HCT116 (cell line): Measurements from ENCODE around the gene MOSPD2.

Experiments used
- EZH2 ChIP-seq: fragments of 200-600 bp; sonication (generic); IDR thresholded peaks from 2 replicates; pipeline ENCODE4 v1.6.1; 2017; ENCODE audit warnings: antibody characterized with exemption, mixed run types
- FOSL1 ChIP-seq: IDR thresholded peaks from 2 replicates; pipeline ENCODE4 v1.6.1; 2012; ENCODE audit warnings: low read depth
- MAX ChIP-seq: IDR thresholded peaks from 2 replicates; pipeline ENCODE4 v1.6.1; 2012
- POLR2A ChIP-seq: IDR thresholded peaks from 2 replicates; pipeline ENCODE4 v1.7.0; 2011; ENCODE audit warnings: borderline replicate concordance; ENCODE audit not compliant: insufficient read depth, insufficient read length; ENCODE audit errors: extremely low read depth
- POLR2AphosphoS5 ChIP-seq: IDR thresholded peaks from 2 replicates; pipeline ENCODE4 v1.6.1; 2011; ENCODE audit warnings: mild to moderate bottlenecking, low read depth, low read length, moderate library complexity
- RAD21 ChIP-seq: IDR thresholded peaks from 2 replicates; pipeline ENCODE4 v1.6.1; 2012; ENCODE audit warnings: low read depth, mild to moderate bottlenecking
- REST ChIP-seq: IDR thresholded peaks from 2 replicates; pipeline ENCODE4 v1.6.1; 2012; ENCODE audit warnings: low read depth
- SIN3A ChIP-seq: IDR thresholded peaks from 2 replicates; pipeline ENCODE4 v1.6.1; 2012; ENCODE audit warnings: low read depth
- TCF7L2 ChIP-seq: IDR thresholded peaks from 2 replicates; pipeline ENCODE4 v1.7.0; 2011; ENCODE audit warnings: borderline replicate concordance, inconsistent platforms; ENCODE audit not compliant: insufficient read depth, insufficient read length; ENCODE audit errors: extremely low read depth
- ZNF274 ChIP-seq: fragments of 200-500 bp; sonication (Bioruptor generic); IDR thresholded peaks from 2 replicates; pipeline ENCODE4 v1.6.1; 2014; ENCODE audit warnings: mild to moderate bottlenecking, low read depth, low read length, inconsistent platforms
- TF ChIP-seq, protein P1 (sequence below), 3 experiments: fragments of 200-600 bp in 1 of 3; sonication (generic) in 1 of 3; IDR thresholded peaks in 2 of 3; conservative IDR thresholded peaks in 1 of 3; 2 replicates each; pipeline ENCODE4 v1.5.1; 2012 to 2017; ENCODE audit warnings: low read depth in 2 of 3, low read length in 2 of 3, antibody characterized with exemption in 1 of 3, borderline replicate concordance in 1 of 3, control low read depth in 1 of 3, mild to moderate bottlenecking in 1 of 3, mixed read lengths in 1 of 3, mixed run types in 1 of 3, moderate library complexity in 1 of 3; ENCODE audit not compliant: insufficient read depth in 1 of 3

GRCh38 chrX:14825851-14826250 lies 47.4 kb upstream of the MOSPD2 start:
- no peak for TF ChIP-seq POLR2AphosphoS5
- no peak for TF ChIP-seq EZH2
- TF ChIP-seq, protein P1, sequence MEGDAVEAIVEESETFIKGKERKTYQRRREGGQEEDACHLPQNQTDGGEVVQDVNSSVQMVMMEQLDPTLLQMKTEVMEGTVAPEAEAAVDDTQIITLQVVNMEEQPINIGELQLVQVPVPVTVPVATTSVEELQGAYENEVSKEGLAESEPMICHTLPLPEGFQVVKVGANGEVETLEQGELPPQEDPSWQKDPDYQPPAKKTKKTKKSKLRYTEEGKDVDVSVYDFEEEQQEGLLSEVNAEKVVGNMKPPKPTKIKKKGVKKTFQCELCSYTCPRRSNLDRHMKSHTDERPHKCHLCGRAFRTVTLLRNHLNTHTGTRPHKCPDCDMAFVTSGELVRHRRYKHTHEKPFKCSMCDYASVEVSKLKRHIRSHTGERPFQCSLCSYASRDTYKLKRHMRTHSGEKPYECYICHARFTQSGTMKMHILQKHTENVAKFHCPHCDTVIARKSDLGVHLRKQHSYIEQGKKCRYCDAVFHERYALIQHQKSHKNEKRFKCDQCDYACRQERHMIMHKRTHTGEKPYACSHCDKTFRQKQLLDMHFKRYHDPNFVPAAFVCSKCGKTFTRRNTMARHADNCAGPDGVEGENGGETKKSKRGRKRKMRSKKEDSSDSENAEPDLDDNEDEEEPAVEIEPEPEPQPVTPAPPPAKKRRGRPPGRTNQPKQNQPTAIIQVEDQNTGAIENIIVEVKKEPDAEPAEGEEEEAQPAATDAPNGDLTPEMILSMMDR (IDR thresholded peaks at IDR 0.05 in 2 of 3, conservative IDR thresholded peaks at IDR 0.05 in 1 of 3; ENCODE audit: borderline replicate concordance in 1 of 3, insufficient read depth in 1 of 3, low read depth in 2 of 3, low read length in 2 of 3): no peak
- TF ChIP-seq FOSL1: no peak
- no peak for TF ChIP-seq MAX
- TF ChIP-seq REST: no peak
- TF ChIP-seq ZNF274: no peak
- no peak for TF ChIP-seq TCF7L2
- no peak for TF ChIP-seq POLR2A
- no peak for TF ChIP-seq SIN3A
- no peak for TF ChIP-seq RAD21
